Measurements from ENCODE around the gene GNAT1. TPM values are rescaled to one million over a fixed set of nuclear protein-coding genes. Genes with fewer than 3 reads are reported as not detected.

GNAT1 gene
- total RNA-seq, 1 experiment from 2014 or later = 0.50 TPM

- POLR2A ChIA-PET = no interaction called here
- no peaks in the 10 kb centered on the region for H3K27me3 Mint-ChIP-seq (ENCODE audit: insufficient read depth, unreplicated experiment)
These were observed 40.3 kb upstream of the GNAT1 start for GRCh38 chr3:50150863-50151686.

DNA sequence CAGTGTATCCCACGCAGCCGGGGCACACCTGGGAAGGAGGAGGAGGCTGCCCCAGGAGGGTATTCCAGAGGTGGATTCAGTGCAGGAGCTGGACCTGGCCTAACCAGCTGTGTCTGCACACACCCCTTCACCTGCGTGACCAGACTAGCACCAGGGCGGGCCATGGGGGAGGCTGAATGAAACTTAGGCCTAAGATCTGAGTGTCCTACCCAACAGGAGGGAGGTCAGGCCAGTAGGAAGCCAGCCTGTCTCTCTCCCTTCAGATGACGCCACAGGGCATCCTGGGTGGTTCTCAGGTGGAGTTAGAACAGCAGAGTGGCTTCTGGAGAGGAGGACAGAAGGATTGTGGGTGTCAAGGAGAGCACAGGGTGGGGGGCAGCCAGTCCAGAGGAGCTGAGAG, 39.7 kb upstream of the GNAT1 start:
- TF ChIP-seq, protein P1, sequence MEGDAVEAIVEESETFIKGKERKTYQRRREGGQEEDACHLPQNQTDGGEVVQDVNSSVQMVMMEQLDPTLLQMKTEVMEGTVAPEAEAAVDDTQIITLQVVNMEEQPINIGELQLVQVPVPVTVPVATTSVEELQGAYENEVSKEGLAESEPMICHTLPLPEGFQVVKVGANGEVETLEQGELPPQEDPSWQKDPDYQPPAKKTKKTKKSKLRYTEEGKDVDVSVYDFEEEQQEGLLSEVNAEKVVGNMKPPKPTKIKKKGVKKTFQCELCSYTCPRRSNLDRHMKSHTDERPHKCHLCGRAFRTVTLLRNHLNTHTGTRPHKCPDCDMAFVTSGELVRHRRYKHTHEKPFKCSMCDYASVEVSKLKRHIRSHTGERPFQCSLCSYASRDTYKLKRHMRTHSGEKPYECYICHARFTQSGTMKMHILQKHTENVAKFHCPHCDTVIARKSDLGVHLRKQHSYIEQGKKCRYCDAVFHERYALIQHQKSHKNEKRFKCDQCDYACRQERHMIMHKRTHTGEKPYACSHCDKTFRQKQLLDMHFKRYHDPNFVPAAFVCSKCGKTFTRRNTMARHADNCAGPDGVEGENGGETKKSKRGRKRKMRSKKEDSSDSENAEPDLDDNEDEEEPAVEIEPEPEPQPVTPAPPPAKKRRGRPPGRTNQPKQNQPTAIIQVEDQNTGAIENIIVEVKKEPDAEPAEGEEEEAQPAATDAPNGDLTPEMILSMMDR (IDR thresholded peaks at IDR 0.05; ENCODE audit: insufficient read depth in 1 of 2, low read depth in 1 of 2, low read length in 1 of 2, severe bottlenecking in 1 of 2, unreplicated experiment in 1 of 2) = no peak
- peaks cover 11% of the 10 kb centered on the region for H3K4me1 ChIP-seq
- no peak overlapping the region for H3K27ac Mint-ChIP-seq (ENCODE audit: unreplicated experiment)

More at GRCh38 chr3:50150863-50151686, 40.3 kb upstream of the GNAT1 start:
- no peak for DNase-seq
- H3K4me3 Mint-ChIP-seq (ENCODE audit: unreplicated experiment) = no peak overlapping the region
- no peaks in the 10 kb centered on the region for H3K27me3 ChIP-seq (replicated peaks; ENCODE audit: control insufficient read depth, insufficient read depth, low read length)
- peaks cover 24% of the 10 kb centered on the region for H3K4me1 Mint-ChIP-seq (ENCODE audit: low read depth, unreplicated experiment)
- TF ChIP-seq, protein P1 (IDR thresholded peaks at IDR 0.05; ENCODE audit: insufficient read depth in 1 of 2, low read depth in 1 of 2, low read length in 1 of 2, severe bottlenecking in 1 of 2, unreplicated experiment in 1 of 2) = no peak
- intact Hi-C loops (cut with micrococcal nuclease; ENCODE audit: unreplicated experiment) = no loop called here
- no peaks in the 10 kb centered on the region for H3K9me3 ChIP-seq
- peaks cover 9% of the 10 kb centered on the region for H3K36me3 Mint-ChIP-seq (ENCODE audit: insufficient read depth, unreplicated experiment)
- no peaks in the 10 kb centered on the region for H3K9me3 Mint-ChIP-seq (ENCODE audit: unreplicated experiment)
- H3K4me1 ChIP-seq = peaks cover 4% of the 10 kb centered on the region
- no peaks in the 10 kb centered on the region for H3K36me3 ChIP-seq (ENCODE audit: control insufficient read depth, insufficient read depth, low read length)
- H3K27ac Mint-ChIP-seq (ENCODE audit: unreplicated experiment) = peak overlapping the region; percentile 21
- CTCF ChIA-PET = no interaction called here
- H3K4me3 ChIP-seq (ENCODE audit: low read depth, low read length) = no peak overlapping the region
- no TSS peak for BruUV-seq (replicated peaks)

GRCh38 chr3:50153782-50154475, 37.5 kb upstream of the GNAT1 start:
- Histone ChIP-seq H3K36me3 (ENCODE audit: control insufficient read depth, insufficient read depth, low read length) (no peaks in the 10 kb centered on the region), H3K9me3 (no peaks in the 10 kb centered on the region), H3K4me1 (peaks cover 25% of the 10 kb centered on the region), H3K27me3 (replicated peaks; ENCODE audit: control insufficient read depth, insufficient read depth, low read length) (no peaks in the 10 kb centered on the region), H3K4me3 (ENCODE audit: low read depth, low read length) (peak overlapping the region; percentile 70)
- Mint-ChIP-seq H3K9me3 (ENCODE audit: unreplicated experiment) (no peaks in the 10 kb centered on the region), H3K4me3 (ENCODE audit: unreplicated experiment) (peak overlapping the region; percentile 86), H3K27me3 (ENCODE audit: insufficient read depth, unreplicated experiment) (no peaks in the 10 kb centered on the region), H3K36me3 (ENCODE audit: insufficient read depth, unreplicated experiment) (peaks cover 14% of the 10 kb centered on the region), H3K27ac (ENCODE audit: unreplicated experiment) (no peak overlapping the region), H3K4me1 (ENCODE audit: low read depth, unreplicated experiment) (peaks cover 40% of the 10 kb centered on the region)
- TF ChIP-seq, protein P1 (IDR thresholded peaks at IDR 0.05; ENCODE audit: insufficient read depth in 1 of 2, low read depth in 1 of 2, low read length in 1 of 2, severe bottlenecking in 1 of 2, unreplicated experiment in 1 of 2) = no peak
- no TSS peak for BruUV-seq (replicated peaks)
- ChIA-PET CTCF (interaction anchor here (1.0 kb wide), 1 partner anchor 17 kb away, joined by 3 read pairs; no protein-coding TSS in a partner anchor), POLR2A (no interaction called here)
- no peak for DNase-seq
- intact Hi-C loops (cut with micrococcal nuclease; ENCODE audit: unreplicated experiment) = no loop called here

More for the DNA sequence above, 39.7 kb upstream of the GNAT1 start:
- no peaks in the 10 kb centered on the region for H3K9me3 Mint-ChIP-seq (ENCODE audit: unreplicated experiment)
- H3K9me3 ChIP-seq = no peaks in the 10 kb centered on the region
- H3K4me1 Mint-ChIP-seq (ENCODE audit: low read depth, unreplicated experiment) = peaks cover 29% of the 10 kb centered on the region
- no peak overlapping the region for H3K4me3 ChIP-seq (ENCODE audit: low read depth, low read length)
- peaks cover 9% of the 10 kb centered on the region for H3K36me3 Mint-ChIP-seq (ENCODE audit: insufficient read depth, unreplicated experiment)
- ChIA-PET POLR2A (no interaction called here), CTCF (no interaction called here)
- intact Hi-C loops (cut with micrococcal nuclease; ENCODE audit: unreplicated experiment) = no loop called here
- H3K4me3 Mint-ChIP-seq (ENCODE audit: unreplicated experiment) = no peak overlapping the region
- DNase-seq = no peak
- no peaks in the 10 kb centered on the region for H3K27me3 Mint-ChIP-seq (ENCODE audit: insufficient read depth, unreplicated experiment)
- no peaks in the 10 kb centered on the region for H3K36me3 ChIP-seq (ENCODE audit: control insufficient read depth, insufficient read depth, low read length)
- BruUV-seq (replicated peaks) = no TSS peak
- H3K27me3 ChIP-seq (replicated peaks; ENCODE audit: control insufficient read depth, insufficient read depth, low read length) = no peaks in the 10 kb centered on the region
